Measurements from ENCODE around the gene CDHR2.
A peak's percentile ranks its signal among the peaks of the same experiment; 100 is the strongest.
"Not testable (repeated sequence)": the region's sequence is repeated elsewhere in the genome, so short reads cannot be mapped to it uniquely, and the experiment has no call there.

CDHR2 gene

GRCh38 chr5:176597417-176598389 is 48.6 kb downstream of the CDHR2 start:
- H3K27ac ChIP-seq (ENCODE audit: low read depth, low read length) = no peak overlapping the region
- peaks cover 9% of the 10 kb centered on the region for H3K36me3 ChIP-seq (ENCODE audit: control insufficient read depth, insufficient read depth, low read length)
- 0 out of 2 replicates have a peak, but pooled peaks cover 7% of the 10 kb centered on the region for H3K9me3 ChIP-seq (ENCODE audit: control insufficient read depth, insufficient read depth, low read length)
- peaks cover 6% of the 10 kb centered on the region; the same call in 1 of the 2 replicates for H3K27me3 ChIP-seq (ENCODE audit: control insufficient read depth, insufficient read depth, low read length)
- H3K4me3 ChIP-seq (ENCODE audit: low read depth, low read length) = no peak overlapping the region
- no peaks in the 10 kb centered on the region for H3K4me1 ChIP-seq (ENCODE audit: control insufficient read depth, insufficient read depth, low read length)
- H3K9ac ChIP-seq (ENCODE audit: low read depth, low read length) = no peak overlapping the region

DNA sequence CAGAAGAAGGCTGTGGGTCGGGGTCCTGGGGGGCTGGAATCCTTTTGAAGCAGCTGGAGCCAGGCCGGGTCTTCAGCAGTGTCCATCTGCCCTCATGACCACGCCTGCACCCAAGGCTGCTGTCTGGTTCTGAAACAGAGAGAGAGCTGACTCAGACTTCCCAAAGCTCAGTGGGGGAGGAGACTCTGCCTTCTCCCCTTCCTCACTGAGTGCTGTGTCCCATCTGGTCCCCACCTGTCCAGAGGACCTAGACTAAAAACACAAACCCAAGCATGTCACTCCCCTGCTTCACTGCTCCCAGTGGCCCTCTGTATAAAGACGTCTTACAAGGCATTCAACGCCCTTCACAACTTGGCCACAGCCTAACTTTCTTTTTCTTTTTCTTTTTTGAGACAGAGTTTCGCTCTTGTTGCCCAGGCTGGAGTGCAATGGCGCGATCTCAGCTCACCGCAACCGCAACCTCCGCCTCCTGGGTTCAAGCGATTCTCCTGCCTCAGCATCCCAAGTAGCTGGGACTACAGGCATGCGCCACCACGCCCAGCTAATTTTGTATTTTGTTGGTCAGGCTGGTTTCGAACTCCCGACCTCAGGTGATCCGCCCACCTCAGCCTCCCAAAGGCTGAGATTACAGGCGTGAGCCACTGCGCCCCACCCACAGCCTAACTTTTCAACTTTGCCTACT is 50.7 kb downstream of the CDHR2 start:
- not testable (repeated sequence) for H3K4me3 ChIP-seq (ENCODE audit: low read depth, low read length); H3K36me3 ChIP-seq (ENCODE audit: control insufficient read depth, insufficient read depth, low read length); H3K27me3 ChIP-seq (ENCODE audit: control insufficient read depth, insufficient read depth, low read length); H3K9ac ChIP-seq (ENCODE audit: low read depth, low read length); H3K9me3 ChIP-seq (ENCODE audit: control insufficient read depth, insufficient read depth, low read length); H3K27ac ChIP-seq (ENCODE audit: low read depth, low read length); H3K4me1 ChIP-seq (ENCODE audit: control insufficient read depth, insufficient read depth, low read length)

DNA sequence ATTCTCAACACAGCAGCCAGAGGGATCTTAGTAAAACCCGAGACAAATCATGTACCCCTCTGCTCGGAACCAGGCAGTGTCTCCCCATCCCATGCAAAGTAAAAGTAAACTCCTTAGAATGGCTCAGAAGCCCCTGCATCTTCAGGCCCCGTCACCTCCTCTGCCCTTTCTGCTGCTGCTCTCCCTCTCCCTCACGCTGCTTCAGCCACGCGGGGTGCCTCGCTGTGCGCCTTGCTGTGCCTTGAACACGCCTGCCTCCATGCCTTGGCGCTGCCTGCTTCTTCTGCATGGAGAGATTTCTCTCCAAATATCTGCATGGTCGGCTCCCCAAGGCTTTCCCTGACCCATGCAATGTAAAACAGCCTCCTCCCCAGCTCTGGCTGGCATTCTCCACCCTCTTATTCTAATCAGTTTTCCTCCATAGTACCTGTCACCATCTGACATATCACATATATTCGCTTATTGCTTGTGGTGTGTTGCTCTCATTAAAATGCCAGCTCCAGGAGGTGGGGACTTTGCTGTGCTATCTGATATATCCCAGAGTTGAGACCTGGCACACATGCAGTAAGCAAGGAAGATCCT is 52.9 kb downstream of the CDHR2 start:
- Histone ChIP-seq H3K36me3 (ENCODE audit: control insufficient read depth, insufficient read depth, low read length) (peaks cover 9% of the 10 kb centered on the region), H3K27me3 (ENCODE audit: control insufficient read depth, insufficient read depth, low read length) (peaks cover 6% of the 10 kb centered on the region; the same call in 1 of the 2 replicates), H3K4me3 (ENCODE audit: low read depth, low read length) (no peak overlapping the region), H3K4me1 (ENCODE audit: control insufficient read depth, insufficient read depth, low read length) (peaks cover 3% of the 10 kb centered on the region; the same call in 1 of the 2 replicates), H3K9me3 (ENCODE audit: control insufficient read depth, insufficient read depth, low read length) (0 out of 2 replicates have a peak, but pooled peaks cover 2% of the 10 kb centered on the region), H3K9ac (ENCODE audit: low read depth, low read length) (no peak overlapping the region), H3K27ac (ENCODE audit: low read depth, low read length) (no peak overlapping the region)

DNA sequence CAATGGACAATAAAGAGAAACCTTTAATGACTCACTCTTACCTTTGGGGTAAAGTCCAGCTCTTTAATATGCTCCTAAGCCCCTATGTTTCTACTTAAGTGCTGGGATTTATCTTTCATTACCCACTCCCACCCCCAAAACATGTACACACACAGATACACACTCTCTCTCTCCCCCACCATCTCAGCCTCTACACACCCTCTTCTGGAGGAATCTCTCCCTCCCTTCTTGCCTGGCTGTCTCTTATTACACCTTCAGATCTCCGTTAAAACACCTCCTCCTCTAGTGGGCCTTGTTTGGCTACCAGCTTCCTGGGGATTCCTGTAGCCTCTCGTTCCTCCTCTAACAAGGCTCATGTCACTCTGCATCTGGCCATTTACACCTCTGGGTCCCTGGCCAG is 53.9 kb downstream of the CDHR2 start:
- no peak overlapping the region for H3K9ac ChIP-seq (ENCODE audit: low read depth, low read length)
- no peak overlapping the region for H3K27ac ChIP-seq (ENCODE audit: low read depth, low read length)
- no peak overlapping the region for H3K4me3 ChIP-seq (ENCODE audit: low read depth, low read length)
- H3K36me3 ChIP-seq (ENCODE audit: control insufficient read depth, insufficient read depth, low read length) = peaks cover 9% of the 10 kb centered on the region
- H3K27me3 ChIP-seq (ENCODE audit: control insufficient read depth, insufficient read depth, low read length) = no peaks in the 10 kb centered on the region
- H3K9me3 ChIP-seq (ENCODE audit: control insufficient read depth, insufficient read depth, low read length) = 0 out of 2 replicates have a peak, but pooled peaks cover 2% of the 10 kb centered on the region
- H3K4me1 ChIP-seq (ENCODE audit: control insufficient read depth, insufficient read depth, low read length) = peaks cover 3% of the 10 kb centered on the region; the same call in 1 of the 2 replicates

DNA sequence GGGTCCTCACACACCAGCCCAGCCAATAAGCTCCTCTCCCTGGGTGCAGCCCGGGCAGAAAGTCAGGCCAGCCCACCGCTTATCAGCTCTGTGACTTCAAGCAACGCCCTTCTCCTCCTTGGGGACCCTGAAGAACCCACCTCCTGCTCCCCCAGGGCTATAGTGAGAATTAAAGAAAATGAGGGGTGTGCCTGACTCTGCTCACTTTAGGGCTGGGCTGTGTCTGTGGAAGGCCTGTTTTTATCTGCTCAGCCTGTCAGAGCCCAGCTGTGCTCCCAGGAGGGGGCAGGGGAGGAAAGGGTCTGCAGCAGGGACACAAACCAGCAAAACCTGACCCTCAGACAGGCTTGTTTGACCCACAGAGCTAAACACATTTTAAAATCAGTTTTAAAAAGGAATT is 56.9 kb downstream of the CDHR2 start:
- no peak overlapping the region for H3K4me3 ChIP-seq (ENCODE audit: low read depth, low read length)
- peaks cover 3% of the 10 kb centered on the region; the same call in 1 of the 2 replicates for H3K4me1 ChIP-seq (ENCODE audit: control insufficient read depth, insufficient read depth, low read length)
- H3K27me3 ChIP-seq (ENCODE audit: control insufficient read depth, insufficient read depth, low read length) = peaks cover 13% of the 10 kb centered on the region
- no peaks in the 10 kb centered on the region for H3K36me3 ChIP-seq (ENCODE audit: control insufficient read depth, insufficient read depth, low read length)
- H3K27ac ChIP-seq (ENCODE audit: low read depth, low read length) = peak overlapping the region; percentile 9
- H3K9ac ChIP-seq (ENCODE audit: low read depth, low read length) = no peak overlapping the region
- no peaks in the 10 kb centered on the region for H3K9me3 ChIP-seq (ENCODE audit: control insufficient read depth, insufficient read depth, low read length)

- Histone ChIP-seq H3K27me3 (ENCODE audit: control insufficient read depth, insufficient read depth, low read length) (peaks cover 14% of the 10 kb centered on the region), H3K9me3 (ENCODE audit: control insufficient read depth, insufficient read depth, low read length) (no peaks in the 10 kb centered on the region), H3K36me3 (ENCODE audit: control insufficient read depth, insufficient read depth, low read length) (no peaks in the 10 kb centered on the region), H3K4me3 (ENCODE audit: low read depth, low read length) (no peak overlapping the region), H3K4me1 (ENCODE audit: control insufficient read depth, insufficient read depth, low read length) (peaks cover 3% of the 10 kb centered on the region; the same call in 1 of the 2 replicates), H3K27ac (ENCODE audit: low read depth, low read length) (no peak overlapping the region), H3K9ac (ENCODE audit: low read depth, low read length) (no peak overlapping the region)
Observed at GRCh38 chr5:176606875-176607274, 57.7 kb downstream of the CDHR2 start.

DNA sequence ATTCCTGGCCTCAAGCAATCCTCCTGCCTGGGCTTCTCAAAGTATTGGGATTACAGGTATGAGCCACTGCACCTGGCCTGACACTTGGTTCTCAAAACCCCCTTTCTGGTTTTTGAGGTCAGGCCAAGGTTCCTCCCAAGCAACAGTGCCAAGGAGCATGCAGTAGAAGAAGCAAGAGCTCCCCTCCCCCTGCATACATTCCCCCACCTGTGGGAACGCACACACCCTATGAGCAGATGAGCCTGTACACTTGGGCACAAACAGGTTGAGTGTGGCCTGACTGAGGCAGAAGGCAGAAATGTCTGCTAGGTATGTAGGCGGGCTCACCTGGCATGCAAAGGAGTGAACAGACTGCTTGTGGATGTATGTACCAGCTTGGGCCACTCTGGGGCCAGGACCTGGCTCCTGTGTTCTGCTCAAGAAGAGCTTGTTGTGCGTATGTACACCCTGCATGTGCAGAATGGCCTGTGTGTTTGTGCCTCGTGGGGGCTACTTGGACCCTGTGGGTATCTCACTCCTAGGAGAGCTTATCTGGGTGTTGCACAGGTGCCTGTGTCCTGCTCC is 59.1 kb downstream of the CDHR2 start:
- Histone ChIP-seq H3K36me3 (ENCODE audit: control insufficient read depth, insufficient read depth, low read length) (no peaks in the 10 kb centered on the region), H3K4me1 (ENCODE audit: control insufficient read depth, insufficient read depth, low read length) (peaks cover 3% of the 10 kb centered on the region; the same call in 1 of the 2 replicates), H3K9ac (ENCODE audit: low read depth, low read length) (no peak overlapping the region), H3K4me3 (ENCODE audit: low read depth, low read length) (no peak overlapping the region), H3K9me3 (ENCODE audit: control insufficient read depth, insufficient read depth, low read length) (no peaks in the 10 kb centered on the region), H3K27ac (ENCODE audit: low read depth, low read length) (no peak overlapping the region), H3K27me3 (ENCODE audit: control insufficient read depth, insufficient read depth, low read length) (peaks cover 14% of the 10 kb centered on the region)

DNA sequence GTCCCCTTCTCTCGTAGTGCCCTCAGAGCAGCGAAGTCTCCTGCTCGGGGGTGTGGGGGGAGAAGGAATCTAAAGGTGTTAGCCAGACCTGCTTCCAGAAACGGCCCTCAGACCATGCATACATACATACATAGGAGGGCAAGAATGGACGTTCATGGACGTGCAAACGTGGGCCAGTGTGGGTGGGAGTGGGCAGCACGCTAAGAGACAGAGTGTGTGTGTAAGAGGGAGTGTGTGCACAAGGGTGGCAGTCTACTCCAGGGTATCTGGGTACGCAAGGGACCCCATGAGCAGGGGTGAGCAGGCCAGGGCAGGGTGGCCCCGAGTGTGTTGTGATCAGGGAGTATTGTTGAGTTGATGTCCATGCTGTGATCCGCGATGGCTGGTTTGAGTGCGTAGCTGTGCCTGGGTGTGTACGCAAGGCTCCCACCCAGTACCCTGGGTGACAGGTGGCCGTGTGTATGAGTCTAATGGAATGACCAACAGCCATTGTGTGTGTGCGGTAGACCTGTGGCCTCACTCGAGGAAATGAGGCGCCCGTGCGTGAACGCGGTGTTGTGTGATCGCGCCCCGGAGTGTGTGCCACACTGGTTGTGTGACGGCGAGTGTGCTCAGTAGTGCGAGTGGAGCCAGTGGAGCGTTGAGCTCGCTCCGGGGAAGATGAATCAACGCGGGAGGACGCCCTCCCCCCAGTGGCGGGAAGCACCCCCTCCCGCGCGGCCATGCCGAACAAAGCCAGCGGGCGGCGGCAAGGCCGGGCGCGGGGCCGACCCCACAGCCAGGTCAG is 60.0 kb downstream of the CDHR2 start:
- Histone ChIP-seq H3K4me3 (ENCODE audit: low read depth, low read length) (peak overlapping the region; percentile 68), H3K9ac (ENCODE audit: low read depth, low read length) (peak overlapping the region; percentile 53; the same call in 1 of the 2 replicates), H3K27me3 (ENCODE audit: control insufficient read depth, insufficient read depth, low read length) (peaks cover 14% of the 10 kb centered on the region), H3K9me3 (ENCODE audit: control insufficient read depth, insufficient read depth, low read length) (no peaks in the 10 kb centered on the region), H3K36me3 (ENCODE audit: control insufficient read depth, insufficient read depth, low read length) (no peaks in the 10 kb centered on the region), H3K4me1 (ENCODE audit: control insufficient read depth, insufficient read depth, low read length) (0 out of 2 replicates have a peak, but pooled peaks cover 3% of the 10 kb centered on the region), H3K27ac (ENCODE audit: low read depth, low read length) (peak overlapping the region; percentile 32)

DNA sequence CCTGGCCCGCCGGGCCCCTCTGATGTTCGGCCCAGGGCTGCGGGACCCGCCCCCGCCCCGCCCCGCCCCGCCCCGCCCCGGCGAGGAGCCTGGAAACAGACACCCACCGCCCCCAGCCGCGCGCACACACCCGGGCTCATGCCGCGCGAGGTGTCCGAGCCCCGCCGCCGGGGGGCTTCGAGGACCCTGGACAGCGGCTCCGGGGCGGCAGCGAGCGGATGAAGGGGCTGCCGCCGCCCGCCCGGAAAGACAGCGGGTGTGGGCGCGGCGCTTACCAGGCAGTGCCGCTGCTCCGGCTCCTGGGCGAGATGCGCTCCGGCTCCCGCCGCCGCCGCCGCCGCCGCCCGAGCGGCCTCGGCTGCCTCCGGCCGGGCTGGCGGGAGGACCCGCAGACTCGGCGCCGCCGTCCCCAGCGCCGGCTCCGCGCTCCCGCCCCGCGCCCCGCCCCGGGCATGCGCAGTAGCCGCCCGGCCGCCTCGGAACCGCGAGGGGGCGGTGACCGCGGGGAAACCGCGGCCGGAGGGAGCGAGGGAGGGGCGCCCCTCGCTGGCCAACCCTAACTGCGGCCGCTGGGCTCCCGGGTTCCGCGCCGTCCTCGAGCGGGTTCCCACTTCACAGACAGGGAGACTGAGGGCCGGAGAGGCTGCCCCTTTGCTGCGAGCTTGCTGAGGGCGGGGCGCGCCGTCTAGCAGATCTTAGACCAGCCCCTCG is 60.7 kb downstream of the CDHR2 start, which contains the start of gene GPRIN1:
Gene GPRIN1 (minus strand): TSS at position 433 of the 711 bp plus-strand sequence. CDS start 10,322 bp downstream, outside the sequence.
- H3K27me3 ChIP-seq (ENCODE audit: control insufficient read depth, insufficient read depth, low read length) = peaks cover 14% of the 10 kb centered on the region
- no peaks in the 10 kb centered on the region for H3K9me3 ChIP-seq (ENCODE audit: control insufficient read depth, insufficient read depth, low read length)
- no peaks in the 10 kb centered on the region for H3K36me3 ChIP-seq (ENCODE audit: control insufficient read depth, insufficient read depth, low read length)
- peak within 1 kb of the TSS; percentile 53; the same call in 1 of the 2 replicates for H3K9ac ChIP-seq (ENCODE audit: low read depth, low read length)
- peak within 1 kb of the TSS; percentile 68 for H3K4me3 ChIP-seq (ENCODE audit: low read depth, low read length)
- H3K27ac ChIP-seq (ENCODE audit: low read depth, low read length) = peak within 1 kb of the TSS; percentile 70
- 0 out of 2 replicates have a peak, but pooled peaks cover 3% of the 10 kb centered on the region for H3K4me1 ChIP-seq (ENCODE audit: control insufficient read depth, insufficient read depth, low read length)

Measured in HUES48 (cell line).